Sigmoid colon (tissue), 7 donors: Measurements from ENCODE around the gene ZC3H15. TPM values are rescaled to one million over a fixed set of nuclear protein-coding genes. Genes with fewer than 3 reads are reported as not detected.

Source experiments
- DNase-seq: peaks from one replicate; pipeline ENCODE4 v3.0.0-alpha.2; 2019
- H3K27ac ChIP-seq, 4 donors: fragments of 200-600 bp; sonication (generic); one replicate each; pipeline ENCODE4 v1.5.1; 2016 to 2019; ENCODE audit warnings: mild to moderate bottlenecking in 1 of 4
- H3K27me3 ChIP-seq, 3 donors: fragments of 200-600 bp; sonication (generic); one replicate each; pipeline ENCODE4 v1.5.1; 2019; ENCODE audit warnings: mild to moderate bottlenecking in 1 of 3
- H3K36me3 ChIP-seq, 4 donors: fragments of 200-600 bp; sonication (generic); one replicate each; pipeline ENCODE4 v1.5.1; 2016 to 2019
- H3K4me1 ChIP-seq, 4 donors: fragments of 200-600 bp; sonication (generic); one replicate each; pipeline ENCODE4 v1.5.1; 2017 to 2019
- H3K4me3 ChIP-seq, 4 donors: fragments of 200-600 bp; sonication (generic); one replicate each; pipeline ENCODE4 v1.5.1; 2017 to 2019; ENCODE audit warnings: mild to moderate bottlenecking in 2 of 4, moderate library complexity in 1 of 4
- H3K9me3 ChIP-seq, 4 donors: fragments of 200-600 bp in 3 of 4; sonication (generic) in 3 of 4; one replicate each; pipeline versions ENCODE4 v1.5.1 to v1.6.1; 2013 to 2019
- CTCF ChIP-seq, 4 experiments: fragments of 450-650 bp in 3 of 4; fragments of 200-600 bp in 1 of 4; IDR thresholded peaks; one replicate each; pipeline ENCODE4 v1.5.1; 2016 to 2019; ENCODE audit warnings: antibody characterized with exemption in 4 of 4, mild to moderate bottlenecking in 3 of 4, moderate library complexity in 2 of 4
- EP300 ChIP-seq, 4 donors: sonication (generic); formaldehyde crosslinking; IDR thresholded peaks; one replicate each; pipeline ENCODE4 v1.6.1; 2017; ENCODE audit warnings: antibody characterized with exemption in 4 of 4
- POLR2A ChIP-seq, 2 donors: fragments of 450-650 bp; IDR thresholded peaks; one replicate each; pipeline ENCODE4 v1.6.1; 2016; ENCODE audit warnings: antibody characterized with exemption in 2 of 2, mild to moderate bottlenecking in 2 of 2, moderate library complexity in 2 of 2
- POLR2AphosphoS5 ChIP-seq, 4 donors: sonication (generic); formaldehyde crosslinking; IDR thresholded peaks; one replicate each; pipeline ENCODE4 v1.6.1; 2017; ENCODE audit warnings: antibody characterized with exemption in 4 of 4
- WGBS, 2 donors: extraction: QIAGEN DNeasy Blood & Tissue Kit; methylation state at CpG; one replicate each; pipeline ENCODE4 v1.1.7; 2013; 5-methylcytosine and 5-hydroxymethylcytosine counted together
- intact Hi-C: fragments of 100-400 bp; cut with DNase I; formaldehyde crosslinking; loops from one replicate; pipeline ENCODE4 v1.15.1; 2023
- polyA plus RNA-seq, 3 donors: library from polyadenylated mRNA; stranded (reverse); fragments of 200-250 nt; gene quantifications; one replicate each; pipeline ENCODE4 v1.2.3, GENCODE V29; 2013
- total RNA-seq, 4 donors: library from RNA; depleted of rRNA; stranded (reverse); fragments of >200 nt; gene quantifications; one replicate each; pipeline ENCODE4 v1.1.0, GENCODE V29; 2016
- donor health status: healthy with polysubstance abuse.
- donor health status: Bipolar disorder and iron deficiency.
- donor health status: healthy.

The ZC3H15 gene
- total and polyA plus RNA-seq, 7 donors, result 51.1 to 77.9 (median 61.2) TPM

DNA sequence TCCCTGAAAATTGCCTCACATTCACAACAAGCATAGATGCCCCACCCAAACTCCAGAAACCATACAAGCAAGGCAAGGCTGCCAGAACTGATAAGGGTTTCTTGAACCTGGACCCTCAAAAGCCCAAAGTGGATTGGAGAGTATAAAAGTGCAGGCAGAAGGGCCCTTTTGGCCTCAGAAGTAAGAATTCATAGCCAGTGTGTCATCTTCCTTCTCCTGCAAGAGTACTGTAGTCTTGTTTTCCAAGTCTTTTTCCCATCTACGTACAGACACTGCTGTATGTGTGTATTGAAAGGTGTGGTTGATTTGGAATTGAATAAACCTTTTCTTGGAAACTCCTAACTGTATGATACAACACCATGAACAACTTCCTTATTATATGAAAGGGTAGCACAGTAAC, 46.8 kb downstream of the ZC3H15 start:
- H3K4me3 ChIP-seq, result no peak overlapping the region
- no peaks in the 10 kb centered on the region for H3K27me3 ChIP-seq
- no peak overlapping the region for H3K27ac ChIP-seq
- no peaks in the 10 kb centered on the region for H3K36me3 ChIP-seq
- 15 to 71% methylated on average over 1 of the region's 1 CpG for WGBS, 2 donors
- peaks cover 0 to 6% (median 0%) of the 10 kb centered on the region in 4 donors for H3K4me1 ChIP-seq
- intact Hi-C loops, result no loop called here
- no peak for DNase-seq
- no peaks in the 10 kb centered on the region for H3K9me3 ChIP-seq
- no peak for TF ChIP-seq CTCF (IDR thresholded peaks at IDR 0.05)
- no peak for TF ChIP-seq EP300 (IDR thresholded peaks at IDR 0.05)
- TF ChIP-seq POLR2AphosphoS5 (IDR thresholded peaks at IDR 0.05), result no peak
- TF ChIP-seq POLR2A (IDR thresholded peaks at IDR 0.05), result no peak

GRCh38 chr2:186533717-186534116, 47.7 kb downstream of the ZC3H15 start:
- Histone ChIP-seq H3K4me1 (peaks cover 0 to 6% (median 0%) of the 10 kb centered on the region in 4 donors), H3K27ac (no peak overlapping the region), H3K9me3 (no peaks in the 10 kb centered on the region), H3K27me3 (no peaks in the 10 kb centered on the region), H3K4me3 (no peak overlapping the region), H3K36me3 (no peaks in the 10 kb centered on the region)
- TF ChIP-seq EP300 (IDR thresholded peaks at IDR 0.05), result no peak
- TF ChIP-seq POLR2AphosphoS5 (IDR thresholded peaks at IDR 0.05), result no peak
- no peak for TF ChIP-seq CTCF (IDR thresholded peaks at IDR 0.05)
- TF ChIP-seq POLR2A (IDR thresholded peaks at IDR 0.05), result no peak
- intact Hi-C loops, result no loop called here
- DNase-seq, result no peak

GRCh38 chr2:186534406-186534805, 48.3 kb downstream of the ZC3H15 start:
- 87 to 89% methylated on average over 3 of the region's 3 CpGs for WGBS, 2 donors
- Histone ChIP-seq H3K27ac (no peak overlapping the region), H3K4me1 (peaks cover 0 to 6% (median 0%) of the 10 kb centered on the region in 4 donors), H3K27me3 (no peaks in the 10 kb centered on the region), H3K4me3 (no peak overlapping the region), H3K36me3 (no peaks in the 10 kb centered on the region), H3K9me3 (no peaks in the 10 kb centered on the region)
- intact Hi-C loops, result no loop called here
- TF ChIP-seq POLR2AphosphoS5 (IDR thresholded peaks at IDR 0.05) (no peak), EP300 (IDR thresholded peaks at IDR 0.05) (no peak), CTCF (IDR thresholded peaks at IDR 0.05) (no peak)
- no peak for DNase-seq

GRCh38 chr2:186535861-186536260, 49.8 kb downstream of the ZC3H15 start:
- no peaks in the 10 kb centered on the region for H3K27me3 ChIP-seq
- H3K36me3 ChIP-seq, result no peaks in the 10 kb centered on the region
- 94 to 96% methylated on average over 3 of the region's 3 CpGs for WGBS, 2 donors
- no peak for DNase-seq
- no peak overlapping the region for H3K27ac ChIP-seq
- no peak overlapping the region for H3K4me3 ChIP-seq
- no peak for TF ChIP-seq EP300 (IDR thresholded peaks at IDR 0.05)
- no peak for TF ChIP-seq POLR2AphosphoS5 (IDR thresholded peaks at IDR 0.05)
- no peak for TF ChIP-seq CTCF (IDR thresholded peaks at IDR 0.05)
- TF ChIP-seq POLR2A (IDR thresholded peaks at IDR 0.05), result no peak
- H3K4me1 ChIP-seq, result peaks cover 0 to 6% (median 0%) of the 10 kb centered on the region in 4 donors
- no peaks in the 10 kb centered on the region for H3K9me3 ChIP-seq
- intact Hi-C loops, result no loop called here

DNA sequence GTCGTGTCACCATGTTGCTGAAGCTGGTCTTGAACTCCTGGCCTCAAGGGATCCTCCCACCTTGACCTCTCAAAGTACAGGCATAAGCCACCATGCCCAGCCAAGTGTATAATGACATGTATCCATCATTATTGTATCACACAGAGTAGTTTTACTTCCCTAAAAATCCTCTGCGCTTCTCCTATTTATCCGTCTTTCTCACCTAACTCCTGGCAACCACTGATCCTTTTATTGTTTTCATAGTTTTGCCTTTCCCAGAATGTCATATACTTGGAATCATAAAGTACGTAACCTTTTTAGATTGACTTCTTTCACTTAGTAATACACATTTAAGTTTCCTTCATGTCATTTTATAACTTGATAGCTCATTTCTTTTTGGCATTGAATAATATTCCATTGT, 51.0 kb downstream of the ZC3H15 start:
- Histone ChIP-seq H3K4me1 (peaks cover 0 to 6% (median 0%) of the 10 kb centered on the region in 4 donors), H3K27me3 (no peaks in the 10 kb centered on the region), H3K4me3 (no peak overlapping the region), H3K9me3 (no peaks in the 10 kb centered on the region), H3K27ac (no peak overlapping the region), H3K36me3 (no peaks in the 10 kb centered on the region)
- intact Hi-C loops, result no loop called here
- no peak for DNase-seq
- TF ChIP-seq EP300 (IDR thresholded peaks at IDR 0.05) (no peak), POLR2AphosphoS5 (IDR thresholded peaks at IDR 0.05) (no peak), POLR2A (IDR thresholded peaks at IDR 0.05) (no peak), CTCF (IDR thresholded peaks at IDR 0.05) (no peak)
- 25 to 73% methylated on average over 4 of the region's 4 CpGs for WGBS, 2 donors
